CD4-positive, alpha-beta T cell treated with Interleukin-4 for 4 hours (primary cell): ENCODE results near the gene CLEC16A.

Experiments used
- DNase-seq: peaks from one replicate; pipeline ENCODE4 v3.0.0-alpha.2; 2020

CLEC16A gene, protein sequence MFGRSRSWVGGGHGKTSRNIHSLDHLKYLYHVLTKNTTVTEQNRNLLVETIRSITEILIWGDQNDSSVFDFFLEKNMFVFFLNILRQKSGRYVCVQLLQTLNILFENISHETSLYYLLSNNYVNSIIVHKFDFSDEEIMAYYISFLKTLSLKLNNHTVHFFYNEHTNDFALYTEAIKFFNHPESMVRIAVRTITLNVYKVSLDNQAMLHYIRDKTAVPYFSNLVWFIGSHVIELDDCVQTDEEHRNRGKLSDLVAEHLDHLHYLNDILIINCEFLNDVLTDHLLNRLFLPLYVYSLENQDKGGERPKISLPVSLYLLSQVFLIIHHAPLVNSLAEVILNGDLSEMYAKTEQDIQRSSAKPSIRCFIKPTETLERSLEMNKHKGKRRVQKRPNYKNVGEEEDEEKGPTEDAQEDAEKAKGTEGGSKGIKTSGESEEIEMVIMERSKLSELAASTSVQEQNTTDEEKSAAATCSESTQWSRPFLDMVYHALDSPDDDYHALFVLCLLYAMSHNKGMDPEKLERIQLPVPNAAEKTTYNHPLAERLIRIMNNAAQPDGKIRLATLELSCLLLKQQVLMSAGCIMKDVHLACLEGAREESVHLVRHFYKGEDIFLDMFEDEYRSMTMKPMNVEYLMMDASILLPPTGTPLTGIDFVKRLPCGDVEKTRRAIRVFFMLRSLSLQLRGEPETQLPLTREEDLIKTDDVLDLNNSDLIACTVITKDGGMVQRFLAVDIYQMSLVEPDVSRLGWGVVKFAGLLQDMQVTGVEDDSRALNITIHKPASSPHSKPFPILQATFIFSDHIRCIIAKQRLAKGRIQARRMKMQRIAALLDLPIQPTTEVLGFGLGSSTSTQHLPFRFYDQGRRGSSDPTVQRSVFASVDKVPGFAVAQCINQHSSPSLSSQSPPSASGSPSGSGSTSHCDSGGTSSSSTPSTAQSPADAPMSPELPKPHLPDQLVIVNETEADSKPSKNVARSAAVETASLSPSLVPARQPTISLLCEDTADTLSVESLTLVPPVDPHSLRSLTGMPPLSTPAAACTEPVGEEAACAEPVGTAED

GRCh38 chr16:10944249-10945064 is at the start of gene CLEC16A:
Gene CLEC16A, plus strand, starts transcription at chr16:10944564. Its CDS starts 154 bp downstream, at chr16:10944718.
- DNase-seq = peak; percentile 95

GRCh38 chr16:10895053-10895946 is 49.1 kb upstream of the CLEC16A start:
- DNase-seq = no peak

DNA sequence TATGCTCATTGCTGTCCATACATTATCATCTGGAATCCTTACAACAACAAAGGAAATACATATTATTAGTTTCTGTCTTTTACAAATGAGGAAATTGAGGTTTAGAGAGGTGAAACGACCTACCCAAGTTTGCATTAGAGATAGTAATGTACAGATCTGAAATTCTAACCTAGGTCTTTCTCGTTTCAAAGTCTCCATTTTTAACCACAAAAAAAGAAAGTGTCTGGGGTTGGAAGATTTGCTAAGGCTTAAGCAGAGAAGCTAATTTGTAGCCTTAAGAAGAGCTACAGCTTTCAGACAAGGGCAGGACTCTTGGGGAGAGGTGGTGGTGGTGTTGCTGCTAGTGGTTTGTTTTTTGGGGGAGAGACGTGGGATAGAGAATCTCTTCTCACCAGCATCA is 48.2 kb upstream of the CLEC16A start:
- no peak for DNase-seq

- no peak for DNase-seq
Observed at GRCh38 chr16:10896723-10897122, 47.6 kb upstream of the CLEC16A start.

DNA sequence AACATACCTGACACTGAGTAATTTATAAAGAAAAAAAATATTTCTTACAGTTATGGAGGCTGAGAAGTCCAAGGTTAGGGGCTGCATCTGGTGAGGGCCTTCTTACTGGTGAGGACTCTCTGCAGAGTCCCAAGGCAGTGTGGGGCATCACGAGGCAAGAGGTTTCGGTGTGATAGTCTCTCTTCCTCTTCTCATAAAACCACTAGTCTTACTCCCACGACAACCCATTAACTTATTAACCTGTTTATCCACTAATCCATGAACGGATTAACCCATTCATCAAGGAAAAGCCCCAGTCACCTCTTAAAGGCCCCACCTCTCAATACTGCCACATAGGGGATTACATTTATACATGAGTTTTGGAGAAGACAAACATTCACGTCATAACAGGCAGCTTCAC is 47.2 kb upstream of the CLEC16A start:
- DNase-seq = no peak

DNA sequence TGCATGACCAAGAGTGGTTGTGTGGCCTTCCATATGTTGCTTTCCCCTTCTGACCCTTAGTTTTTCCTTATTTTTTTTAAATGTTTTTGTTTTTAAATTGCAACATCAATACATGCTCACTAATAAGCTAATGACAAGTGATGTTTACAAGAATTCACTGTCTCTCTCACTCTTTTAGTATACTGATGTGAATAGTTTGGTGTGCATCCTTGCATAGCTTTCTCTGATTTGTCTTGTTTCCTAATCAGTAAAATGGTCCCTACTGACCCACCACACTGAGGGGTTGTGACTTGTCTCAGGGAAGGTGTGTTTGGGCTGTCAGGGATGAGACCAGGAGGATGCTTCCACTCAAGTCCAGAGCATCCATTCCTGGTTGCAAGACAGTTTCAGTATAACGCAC is 41.4 kb upstream of the CLEC16A start:
- no peak for DNase-seq

- DNase-seq = no peak
Observed at GRCh38 chr16:10906482-10906881, 37.9 kb upstream of the CLEC16A start.

GRCh38 chr16:10906914-10907756 is 37.2 kb upstream of the CLEC16A start:
- no peak for DNase-seq

DNA sequence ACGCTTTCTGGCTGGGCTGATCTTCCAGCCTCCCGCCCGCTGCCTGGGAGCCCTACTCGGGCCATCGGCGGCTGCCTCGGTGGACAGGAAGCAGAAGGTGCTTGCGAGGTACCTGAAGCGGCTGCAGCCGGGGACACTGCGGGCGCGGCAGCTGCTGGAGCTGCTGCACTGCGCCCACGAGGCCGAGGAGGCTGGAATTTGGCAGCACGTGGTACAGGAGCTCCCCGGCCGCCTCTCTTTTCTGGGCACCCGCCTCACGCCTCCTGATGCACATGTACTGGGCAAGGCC is 36.7 kb upstream of the CLEC16A start:
- DNase-seq = no peak

DNA sequence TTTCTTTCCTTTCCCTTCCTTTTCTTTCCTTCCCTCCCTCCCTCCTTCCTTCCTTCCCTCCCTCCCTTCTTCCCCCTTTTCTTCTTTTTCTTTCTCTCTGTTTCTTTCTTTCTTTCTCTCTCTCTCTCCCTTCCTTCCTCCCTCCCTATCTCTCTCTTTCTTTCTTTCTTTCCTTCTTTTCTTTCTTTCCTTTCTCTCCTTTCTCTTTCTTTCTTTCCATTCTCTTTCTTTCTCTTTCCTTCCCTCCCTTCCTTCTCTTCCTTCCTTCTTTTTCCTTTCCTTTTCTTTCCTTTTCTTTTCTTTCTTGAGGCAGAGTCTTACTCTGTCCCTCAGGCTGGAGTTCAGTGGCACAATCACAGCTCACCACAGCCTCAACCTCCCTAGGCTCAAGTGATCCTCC is 33.1 kb upstream of the CLEC16A start:
- DNase-seq = no peak

GRCh38 chr16:10916534-10916933 is 27.8 kb upstream of the CLEC16A start:
- DNase-seq = no peak

- DNase-seq = peak; percentile 83
Observed at GRCh38 chr16:10918294-10919002, 25.9 kb upstream of the CLEC16A start.

GRCh38 chr16:10919003-10919351 is 25.4 kb upstream of the CLEC16A start:
- DNase-seq = no peak

GRCh38 chr16:10920726-10921427 is 23.5 kb upstream of the CLEC16A start:
- no peak for DNase-seq

DNA sequence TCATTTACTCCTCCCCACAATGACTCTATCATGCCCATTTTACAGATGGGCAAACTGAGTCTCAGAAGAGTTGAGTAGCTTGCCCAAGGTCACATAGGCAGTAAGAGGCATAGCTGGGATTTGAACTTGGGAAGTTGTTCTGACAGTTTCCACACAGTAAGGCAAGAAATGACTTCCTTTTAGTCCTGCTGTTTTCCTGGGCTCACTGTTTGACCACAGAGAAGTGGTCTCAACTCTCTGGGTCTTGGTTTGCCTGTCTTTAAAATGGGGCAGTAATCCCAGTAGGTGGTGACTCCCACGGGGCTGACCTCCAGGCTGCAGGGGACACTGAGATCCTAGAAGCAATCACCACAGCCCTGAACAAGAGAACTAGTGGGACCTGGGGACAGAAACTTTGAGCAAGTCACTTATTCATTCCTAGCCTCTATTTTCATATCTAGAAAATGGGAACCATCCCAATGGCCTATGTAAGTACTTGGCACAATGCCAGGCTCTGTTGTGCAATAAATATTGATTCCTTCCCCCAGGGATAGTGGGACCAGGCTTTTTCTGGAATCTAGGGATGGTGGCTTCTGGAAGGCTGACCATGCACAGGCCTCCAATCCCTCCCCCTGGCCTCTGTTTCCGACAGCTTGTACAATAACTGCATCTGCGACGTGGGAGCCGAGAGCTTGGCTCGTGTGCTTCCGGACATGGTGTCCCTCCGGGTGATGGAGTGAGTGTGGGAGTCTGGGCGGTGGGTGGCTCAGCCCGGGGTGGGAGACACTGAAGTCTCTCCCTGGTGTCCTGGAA is 22.6 kb upstream of the CLEC16A start:
- DNase-seq = no peak

GRCh38 chr16:10922328-10923145 is 21.8 kb upstream of the CLEC16A start:
- DNase-seq = no peak

GRCh38 chr16:10923146-10923649 is 21.2 kb upstream of the CLEC16A start:
- no peak for DNase-seq
